GM10248 (cell line): ENCODE data around the gene OCA2.
"Not testable (repeated sequence)": the region's sequence is repeated elsewhere in the genome, so short reads cannot be mapped to it uniquely, and the experiment has no call there.

Experiments
- CTCF ChIA-PET: fragments of 300-600 bp; sonication (Branson Sonifier 250); formaldehyde crosslinking; extraction: SDS; loops from one replicate; lab custom pipeline; 2021; ENCODE audit warnings: antibody characterized with exemption; lab: Yijun Ruan, JAX
- POLR2A ChIA-PET: fragments of 350-650 bp; sonication (Branson Sonifier 250); formaldehyde crosslinking; extraction: SDS; loops from one replicate; lab custom pipeline; 2020; ENCODE audit warnings: antibody characterized with exemption; lab: Yijun Ruan, JAX
- DNase-seq: peaks from one replicate; pipeline ENCODE4 v3.0.0; 2012; ENCODE audit errors: extremely low spot score
- CTCF ChIP-seq: IDR thresholded peaks from 2 replicates; pipeline ENCODE4 v1.5.1; 2012; ENCODE audit warnings: mild to moderate bottlenecking, low read depth; ENCODE audit errors: extremely low read depth, missing control alignments, control extremely low read depth

The OCA2 gene

GRCh38 chr15:28017423-28017924 lies 81.6 kb downstream of the OCA2 start:
- no peak for DNase-seq
- ChIA-PET CTCF (no interaction called here), POLR2A (no interaction called here)
- no peak for TF ChIP-seq CTCF

GRCh38 chr15:28015855-28016254 lies 83.3 kb downstream of the OCA2 start:
- ChIA-PET CTCF (no interaction called here), POLR2A (no interaction called here)
- no peak for DNase-seq
- TF ChIP-seq CTCF = no peak

- CTCF ChIA-PET = no interaction called here
- no peak for DNase-seq
- no peak for TF ChIP-seq CTCF
- POLR2A ChIA-PET = no interaction called here
Observed at GRCh38 chr15:28014623-28015200, 84.4 kb downstream of the OCA2 start.

- CTCF ChIA-PET = no interaction called here
Observed at GRCh38 chr15:28013976-28014375, 85.1 kb downstream of the OCA2 start.

GRCh38 chr15:28013480-28013879 lies 85.6 kb downstream of the OCA2 start:
- ChIA-PET POLR2A (no interaction called here), CTCF (no interaction called here)
- TF ChIP-seq CTCF = no peak

More at GRCh38 chr15:28013976-28014375, 85.1 kb downstream of the OCA2 start:
- DNase-seq = no peak
- TF ChIP-seq CTCF = no peak
- POLR2A ChIA-PET = no interaction called here

GRCh38 chr15:28012231-28012630 lies 86.9 kb downstream of the OCA2 start:
- no peak for TF ChIP-seq CTCF
- DNase-seq = no peak
- CTCF ChIA-PET = no interaction called here
- POLR2A ChIA-PET = no interaction called here

More at GRCh38 chr15:28013480-28013879, 85.6 kb downstream of the OCA2 start:
- no peak for DNase-seq

- CTCF ChIA-PET, POLR2A ChIA-PET, DNase-seq: not testable (repeated sequence)
Observed at GRCh38 chr15:28008175-28008574, 90.9 kb downstream of the OCA2 start.
